ENCODE data around the gene LAMA5.
A peak's percentile ranks its signal among the peaks of the same experiment; 100 is the strongest.

The LAMA5 gene

GRCh38 chr20:62304331-62305148 is 62.6 kb downstream of the LAMA5 start:
- TF ChIP-seq CREB1 (IDR thresholded peaks at IDR 0.05; ENCODE audit: low read depth) (no peak), ZBTB7A (IDR thresholded peaks at IDR 0.05; ENCODE audit: low read depth) (0 out of 2 replicates have a peak, but pooled peaks have one; percentile 8), TCF12 (IDR thresholded peaks at IDR 0.05; ENCODE audit: low read depth) (0 out of 2 replicates have a peak, but pooled peaks have one; percentile 6), EP300 (IDR thresholded peaks at IDR 0.05; ENCODE audit: borderline replicate concordance) (peak; percentile 12; the same call in 1 of the 2 replicates)

- TF ChIP-seq MAX (IDR thresholded peaks at IDR 0.05) = 0 out of 2 replicates have a peak, but pooled peaks have one; percentile 4
- TF ChIP-seq USF1 (IDR thresholded peaks at IDR 0.05) = no peak
- TF ChIP-seq TCF12 (IDR thresholded peaks at IDR 0.05; ENCODE audit: low read depth) = peak; percentile 22; the same call in 1 of the 2 replicates
Observed at GRCh38 chr20:62303340-62304226, 63.5 kb downstream of the LAMA5 start.

GRCh38 chr20:62303062-62303339 is 64.1 kb downstream of the LAMA5 start:
- TF ChIP-seq EP300 (IDR thresholded peaks at IDR 0.05; ENCODE audit: borderline replicate concordance) = no peak
- TF ChIP-seq MAX (IDR thresholded peaks at IDR 0.05) = no peak
- no peak for TF ChIP-seq RAD21 (IDR thresholded peaks at IDR 0.05; ENCODE audit: low read depth)
- TF ChIP-seq TAF1 (IDR thresholded peaks at IDR 0.05; ENCODE audit: low read depth) = no peak
- TF ChIP-seq REST (IDR thresholded peaks at IDR 0.05; ENCODE audit: low read depth) = no peak
- TF ChIP-seq FOXM1 (IDR thresholded peaks at IDR 0.05; ENCODE audit: borderline replicate concordance, low read depth) = no peak

GRCh38 chr20:62302341-62303061 is 64.6 kb downstream of the LAMA5 start, which contains the start of gene ADRM1:
Gene ADRM1, plus strand, starts transcription at chr20:62302997. Its CDS starts 572 bp downstream, at chr20:62303569.
- 0 out of 2 replicates have a peak, but pooled peaks have one; percentile 38 for TF ChIP-seq FOXM1 (IDR thresholded peaks at IDR 0.05; ENCODE audit: borderline replicate concordance, low read depth)
- peak; percentile 60 for TF ChIP-seq RAD21 (IDR thresholded peaks at IDR 0.05; ENCODE audit: low read depth)
- peak; percentile 30; the same call in 1 of the 2 replicates for TF ChIP-seq NFIC (IDR thresholded peaks at IDR 0.05)
- 0 out of 2 replicates have a peak, but pooled peaks have one; percentile 7 for TF ChIP-seq USF1 (IDR thresholded peaks at IDR 0.05)
- no peak for TF ChIP-seq EP300 (IDR thresholded peaks at IDR 0.05; ENCODE audit: borderline replicate concordance)
- TF ChIP-seq CREB1 (IDR thresholded peaks at IDR 0.05; ENCODE audit: low read depth) = peak; percentile 15; the same call in 1 of the 2 replicates
- peak; percentile 32; the same call in 1 of the 2 replicates for TF ChIP-seq MAX (IDR thresholded peaks at IDR 0.05)
- TF ChIP-seq ZBTB7A (IDR thresholded peaks at IDR 0.05; ENCODE audit: low read depth) = peak; percentile 99
- TF ChIP-seq REST (IDR thresholded peaks at IDR 0.05; ENCODE audit: low read depth) = no peak
- TF ChIP-seq TAF1 (IDR thresholded peaks at IDR 0.05; ENCODE audit: low read depth) = peak; percentile 84
- TF ChIP-seq EGR1 (IDR thresholded peaks at IDR 0.05) = peak; percentile 99
- TF ChIP-seq TEAD4 (IDR thresholded peaks at IDR 0.05) = no peak
- TF ChIP-seq TCF12 (IDR thresholded peaks at IDR 0.05; ENCODE audit: low read depth) = peak; percentile 61; the same call in 1 of the 2 replicates

- TF ChIP-seq NFIC (IDR thresholded peaks at IDR 0.05) (no peak), USF1 (IDR thresholded peaks at IDR 0.05) (no peak), ZBTB7A (IDR thresholded peaks at IDR 0.05; ENCODE audit: low read depth) (no peak), TCF12 (IDR thresholded peaks at IDR 0.05; ENCODE audit: low read depth) (no peak), CEBPB (IDR thresholded peaks at IDR 0.05) (peak; percentile 72), RAD21 (IDR thresholded peaks at IDR 0.05; ENCODE audit: low read depth) (peak; percentile 56; the same call in 1 of the 2 replicates), CREB1 (IDR thresholded peaks at IDR 0.05; ENCODE audit: low read depth) (no peak), EP300 (IDR thresholded peaks at IDR 0.05; ENCODE audit: borderline replicate concordance) (no peak)
Observed at GRCh38 chr20:62301773-62302340, 65.3 kb downstream of the LAMA5 start.
